Mucosa of stomach (tissue), 1 donor: ENCODE results near the gene SDR9C7.
"Not testable (repeated sequence)": the region's sequence is repeated elsewhere in the genome, so short reads cannot be mapped to it uniquely, and the experiment has no call there.

Experiments used
- H3K27me3 ChIP-seq: one replicate; pipeline ENCODE4 v1.7.0; 2013; ENCODE audit warnings: mild to moderate bottlenecking, low read length; ENCODE audit not compliant: control insufficient read depth, insufficient read depth
- H3K36me3 ChIP-seq: one replicate; pipeline ENCODE4 v1.7.0; 2013; ENCODE audit warnings: low read length; ENCODE audit not compliant: control insufficient read depth, insufficient read depth
- H3K4me1 ChIP-seq: one replicate; pipeline ENCODE4 v1.7.0; 2013; ENCODE audit warnings: mild to moderate bottlenecking, low read length; ENCODE audit not compliant: control insufficient read depth, insufficient read depth
- H3K4me3 ChIP-seq: one replicate; pipeline ENCODE4 v1.7.0; 2013; ENCODE audit warnings: low read length
- H3K9ac ChIP-seq: one replicate; pipeline ENCODE4 v1.7.0; 2013; ENCODE audit warnings: mild to moderate bottlenecking, low read length, moderate library complexity
- H3K9me3 ChIP-seq: one replicate; pipeline ENCODE4 v1.7.0; 2013; ENCODE audit warnings: mild to moderate bottlenecking, low read length, moderate library complexity; ENCODE audit not compliant: control insufficient read depth
- donor health status: Pancreatic carcinoma.

Gene SDR9C7

DNA sequence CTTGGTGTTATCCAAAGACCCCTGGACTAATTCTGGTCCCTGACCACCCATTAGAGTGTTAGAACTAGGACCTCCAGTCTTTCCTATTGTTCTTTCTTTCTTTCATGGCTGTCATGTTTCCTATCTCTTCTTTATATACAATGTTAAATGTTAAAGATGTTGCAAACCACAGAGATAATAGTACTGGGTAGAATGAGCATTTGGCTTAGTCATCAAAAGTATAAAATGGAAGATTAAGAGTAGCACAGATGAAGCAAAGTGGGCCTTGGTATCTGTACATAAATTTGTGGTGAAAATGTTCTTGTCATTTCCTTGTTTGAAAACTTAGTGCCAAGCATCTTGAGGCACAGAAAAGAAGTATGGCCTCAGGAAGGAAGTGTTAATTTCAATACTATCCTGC, 32.9 kb downstream of the SDR9C7 start:
- H3K4me3 ChIP-seq, H3K36me3 ChIP-seq, H3K9ac ChIP-seq, H3K27me3 ChIP-seq, H3K9me3 ChIP-seq, H3K4me1 ChIP-seq: not testable (repeated sequence)

DNA sequence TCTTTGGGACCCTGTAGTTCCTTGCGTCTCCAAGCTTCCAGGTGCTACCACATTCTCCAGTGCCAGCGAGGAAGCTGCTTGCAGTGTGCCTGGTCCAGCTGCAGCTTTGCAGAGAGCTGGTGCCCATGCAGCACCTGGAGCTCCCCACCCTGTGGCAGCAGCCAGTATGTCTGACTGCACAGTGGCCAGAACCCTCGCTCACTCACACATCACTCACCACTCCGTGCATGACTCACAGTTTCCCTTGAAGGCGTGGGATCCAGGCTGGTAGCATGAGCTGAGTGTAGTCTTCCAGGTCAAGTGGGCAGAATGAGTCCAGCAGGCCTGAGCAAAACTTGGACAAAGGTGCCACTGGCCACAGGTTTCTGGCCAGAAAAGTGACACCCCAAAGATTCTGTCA, 33.6 kb downstream of the SDR9C7 start:
- Histone ChIP-seq H3K4me3 (no peak overlapping the region), H3K36me3 (no peaks in the 10 kb centered on the region), H3K9me3 (no peaks in the 10 kb centered on the region), H3K27me3 (no peaks in the 10 kb centered on the region), H3K4me1 (no peaks in the 10 kb centered on the region), H3K9ac (no peak overlapping the region)

DNA sequence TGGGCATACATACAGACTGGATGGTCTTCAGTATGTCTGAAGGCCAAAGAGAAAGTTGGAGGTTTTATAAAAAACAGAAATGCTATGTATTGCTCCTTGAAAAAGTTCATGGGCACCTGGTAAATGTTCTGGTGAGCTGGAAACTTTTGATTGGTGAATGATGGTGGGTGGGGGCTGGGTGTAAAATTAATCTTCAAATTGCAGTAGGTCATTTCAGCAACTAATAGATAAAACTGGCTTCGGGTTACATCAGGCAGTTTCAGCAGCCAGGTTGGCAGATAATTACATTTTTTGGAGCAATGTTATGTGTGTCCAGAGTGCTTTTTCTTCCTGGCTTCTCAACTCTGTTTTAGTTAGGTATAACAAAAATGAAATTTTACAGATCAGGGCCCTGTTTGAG, 35.3 kb downstream of the SDR9C7 start:
- H3K9me3 ChIP-seq, result no peaks in the 10 kb centered on the region
- no peaks in the 10 kb centered on the region for H3K36me3 ChIP-seq
- no peaks in the 10 kb centered on the region for H3K27me3 ChIP-seq
- H3K9ac ChIP-seq, result no peak overlapping the region
- H3K4me3 ChIP-seq, result no peak overlapping the region
- H3K4me1 ChIP-seq, result no peaks in the 10 kb centered on the region

DNA sequence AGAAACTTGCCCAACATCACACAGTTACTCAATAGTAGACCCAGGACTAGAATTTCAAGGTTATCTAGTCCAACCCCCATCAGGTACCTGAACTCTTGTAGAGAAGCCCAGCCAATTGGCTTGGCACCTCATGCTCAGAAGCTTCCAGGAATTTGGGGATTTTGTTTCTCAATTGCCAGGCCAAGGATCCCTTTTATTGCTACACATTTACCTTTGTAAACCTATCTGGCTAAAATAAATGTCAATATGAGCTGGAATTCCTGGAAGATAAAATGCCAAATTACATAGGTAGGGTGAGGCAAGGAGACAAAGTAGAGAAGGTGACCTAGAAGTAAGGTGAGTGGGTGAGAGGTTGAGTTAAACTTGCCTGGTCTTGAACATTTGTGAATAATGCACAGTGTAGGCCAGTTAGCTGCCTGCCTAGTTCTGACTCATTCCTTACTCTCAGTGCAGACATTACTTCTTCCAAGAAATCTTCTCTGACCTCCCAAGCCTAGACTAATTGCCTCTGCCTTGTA, 36.3 kb downstream of the SDR9C7 start:
- Histone ChIP-seq H3K36me3 (no peaks in the 10 kb centered on the region), H3K4me3 (no peak overlapping the region), H3K9me3 (no peaks in the 10 kb centered on the region), H3K27me3 (no peaks in the 10 kb centered on the region), H3K9ac (no peak overlapping the region), H3K4me1 (no peaks in the 10 kb centered on the region)

DNA sequence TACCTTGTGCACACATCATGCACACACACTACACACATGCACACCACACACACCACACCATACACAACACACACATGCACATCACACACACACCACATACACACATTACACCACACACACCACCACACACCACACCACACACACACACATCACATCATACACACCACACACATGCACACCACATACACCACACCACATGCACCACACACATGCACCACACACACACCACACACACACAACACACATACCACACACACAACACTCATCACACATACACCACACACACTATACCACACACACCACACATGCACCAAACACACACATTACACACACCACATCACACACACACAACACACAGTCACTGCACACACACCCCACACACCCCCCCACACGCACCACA, 38.1 kb downstream of the SDR9C7 start:
- Histone ChIP-seq H3K9me3 (no peaks in the 10 kb centered on the region), H3K27me3 (no peaks in the 10 kb centered on the region), H3K4me1 (no peaks in the 10 kb centered on the region), H3K36me3 (no peaks in the 10 kb centered on the region), H3K4me3 (no peak overlapping the region), H3K9ac (no peak overlapping the region)

DNA sequence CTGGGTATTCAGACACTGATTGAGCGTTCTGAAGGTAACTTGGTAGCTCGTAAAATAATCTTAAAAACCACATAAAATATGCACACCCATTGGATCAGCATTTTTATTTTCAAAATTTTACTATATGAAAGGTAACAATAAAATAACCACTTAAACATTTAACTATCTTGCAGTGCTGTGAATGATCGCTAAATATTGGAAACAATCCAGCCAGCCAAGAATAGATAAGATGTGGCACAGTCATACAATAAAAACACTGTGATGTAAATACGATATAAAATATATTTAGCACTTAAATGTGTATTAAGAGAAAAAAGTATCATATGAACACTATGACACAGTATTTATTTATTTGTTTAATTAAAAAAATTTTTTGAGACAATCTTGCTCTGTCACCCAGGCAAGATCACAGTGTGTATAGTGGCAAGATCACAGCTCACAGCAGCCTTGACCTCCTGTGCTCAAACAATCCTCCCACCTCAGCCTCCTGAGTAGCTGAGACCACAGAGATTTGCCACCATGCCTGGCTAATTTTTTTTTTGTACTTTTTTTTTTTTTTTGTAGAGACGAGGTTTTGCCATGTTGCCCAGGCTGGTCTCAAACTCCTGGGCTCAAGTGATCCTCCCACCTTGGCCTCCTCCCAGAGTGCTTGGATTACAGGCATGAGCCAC, 39.4 kb downstream of the SDR9C7 start:
- H3K4me3 ChIP-seq, result no peak overlapping the region
- no peaks in the 10 kb centered on the region for H3K27me3 ChIP-seq
- no peak overlapping the region for H3K9ac ChIP-seq
- no peaks in the 10 kb centered on the region for H3K4me1 ChIP-seq
- no peaks in the 10 kb centered on the region for H3K9me3 ChIP-seq
- no peaks in the 10 kb centered on the region for H3K36me3 ChIP-seq

DNA sequence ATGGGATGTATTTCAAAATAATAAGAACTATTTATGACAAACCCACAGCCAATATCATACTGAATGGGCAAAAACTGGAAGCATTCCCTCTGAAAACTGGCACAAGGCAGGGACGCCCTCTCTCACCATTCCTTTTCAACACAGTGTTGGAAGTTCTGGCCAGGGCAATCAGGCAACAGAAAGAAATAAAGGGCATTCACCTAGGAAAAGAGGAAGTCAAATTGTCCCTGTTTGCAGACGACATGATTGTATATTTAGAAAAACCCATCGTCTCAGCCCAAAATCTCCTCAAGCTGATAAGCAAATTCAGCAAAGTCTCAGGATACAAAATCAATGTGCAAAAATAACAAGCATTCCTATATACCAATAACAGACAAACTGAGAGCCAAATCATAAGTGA, 42.3 kb downstream of the SDR9C7 start:
- H3K4me3 ChIP-seq, H3K27me3 ChIP-seq, H3K36me3 ChIP-seq, H3K4me1 ChIP-seq, H3K9me3 ChIP-seq, H3K9ac ChIP-seq: not testable (repeated sequence)

DNA sequence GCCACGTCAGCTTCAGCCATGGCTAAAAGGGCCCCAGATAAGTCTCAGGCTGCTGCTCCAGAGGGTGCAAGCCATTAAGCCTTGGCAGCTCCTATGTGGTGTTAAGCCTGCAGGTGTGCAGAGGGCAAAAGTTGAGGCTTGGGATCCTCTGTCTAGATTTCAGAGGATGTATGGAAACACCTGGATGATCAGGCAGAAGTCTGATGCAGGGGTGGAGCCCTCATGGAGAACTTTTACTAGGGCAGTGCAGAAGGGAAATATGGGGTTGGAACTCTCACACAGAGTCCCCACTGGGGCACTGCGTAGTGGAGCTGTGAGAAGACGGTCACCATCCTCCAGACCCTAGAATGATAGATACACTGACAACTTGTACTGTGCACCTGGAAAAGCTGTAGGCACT, 47.9 kb downstream of the SDR9C7 start:
- H3K36me3 ChIP-seq, result no peaks in the 10 kb centered on the region
- H3K4me1 ChIP-seq, result no peaks in the 10 kb centered on the region
- H3K4me3 ChIP-seq, result no peak overlapping the region
- H3K27me3 ChIP-seq, result no peaks in the 10 kb centered on the region
- H3K9ac ChIP-seq, result no peak overlapping the region
- H3K9me3 ChIP-seq, result no peaks in the 10 kb centered on the region

DNA sequence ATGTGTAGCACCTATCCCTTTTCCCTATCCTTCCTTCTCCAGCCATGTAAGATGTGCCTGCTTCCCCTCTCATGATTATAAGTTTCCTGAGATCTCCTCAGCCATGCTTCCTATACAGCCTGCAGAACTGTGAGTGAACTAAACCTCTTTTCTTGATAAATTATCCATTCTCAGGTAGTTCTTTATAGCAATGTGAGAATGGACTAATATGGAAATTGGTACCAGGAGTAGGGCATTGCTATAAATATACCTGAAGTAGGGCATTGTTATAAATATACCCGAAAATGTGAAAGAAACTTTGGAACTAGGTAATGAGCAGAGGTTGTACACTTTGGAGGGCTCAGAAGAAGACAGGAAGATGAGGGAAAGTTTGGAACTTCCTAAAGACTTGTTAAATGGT, 48.9 kb downstream of the SDR9C7 start:
- H3K36me3 ChIP-seq, result no peaks in the 10 kb centered on the region
- no peaks in the 10 kb centered on the region for H3K9me3 ChIP-seq
- no peaks in the 10 kb centered on the region for H3K27me3 ChIP-seq
- no peak overlapping the region for H3K4me3 ChIP-seq
- H3K4me1 ChIP-seq, result no peaks in the 10 kb centered on the region
- no peak overlapping the region for H3K9ac ChIP-seq

DNA sequence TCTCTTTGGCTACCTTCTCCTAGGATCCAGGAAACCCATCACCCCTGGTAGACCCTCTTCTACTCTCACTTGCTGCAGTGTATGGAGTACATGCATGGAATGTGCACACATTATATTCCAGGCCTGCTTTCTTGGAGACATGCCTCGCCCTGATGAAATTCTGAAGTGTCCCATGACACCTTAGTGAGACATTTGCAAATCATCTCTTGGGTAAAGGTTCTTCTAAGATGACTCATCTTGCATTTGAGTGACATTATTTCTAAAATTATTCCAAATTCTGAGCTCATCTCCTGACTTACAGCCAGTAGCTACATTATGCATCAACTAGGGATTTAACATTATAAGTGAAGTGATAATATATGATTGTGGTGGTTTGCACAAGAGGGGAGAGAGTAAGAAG, 49.8 kb downstream of the SDR9C7 start:
- no peak overlapping the region for H3K9ac ChIP-seq
- H3K4me3 ChIP-seq, result no peak overlapping the region
- no peaks in the 10 kb centered on the region for H3K36me3 ChIP-seq
- H3K4me1 ChIP-seq, result no peaks in the 10 kb centered on the region
- H3K27me3 ChIP-seq, result no peaks in the 10 kb centered on the region
- no peaks in the 10 kb centered on the region for H3K9me3 ChIP-seq

DNA sequence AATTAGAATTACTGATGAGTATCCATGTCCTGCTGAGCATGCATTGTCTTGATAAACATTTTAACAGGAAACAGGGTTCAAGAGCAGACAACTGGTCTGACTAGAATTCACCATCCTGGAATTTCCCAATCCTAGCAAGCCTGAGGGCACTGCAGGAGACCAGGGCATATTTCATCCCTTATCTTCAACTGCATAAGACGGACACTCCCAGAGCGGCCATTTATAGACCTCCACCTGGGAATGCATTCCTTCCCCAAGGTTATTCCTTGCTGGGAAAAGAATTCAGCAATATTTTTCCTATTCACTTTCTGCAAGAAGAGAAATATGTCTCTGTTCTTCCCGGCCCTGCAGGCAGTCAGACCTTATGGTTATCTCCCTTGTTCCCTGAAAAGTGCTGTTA, 51.8 kb downstream of the SDR9C7 start:
- not testable (repeated sequence) for H3K4me3 ChIP-seq, H3K9ac ChIP-seq, H3K4me1 ChIP-seq, H3K27me3 ChIP-seq, H3K36me3 ChIP-seq, H3K9me3 ChIP-seq

DNA sequence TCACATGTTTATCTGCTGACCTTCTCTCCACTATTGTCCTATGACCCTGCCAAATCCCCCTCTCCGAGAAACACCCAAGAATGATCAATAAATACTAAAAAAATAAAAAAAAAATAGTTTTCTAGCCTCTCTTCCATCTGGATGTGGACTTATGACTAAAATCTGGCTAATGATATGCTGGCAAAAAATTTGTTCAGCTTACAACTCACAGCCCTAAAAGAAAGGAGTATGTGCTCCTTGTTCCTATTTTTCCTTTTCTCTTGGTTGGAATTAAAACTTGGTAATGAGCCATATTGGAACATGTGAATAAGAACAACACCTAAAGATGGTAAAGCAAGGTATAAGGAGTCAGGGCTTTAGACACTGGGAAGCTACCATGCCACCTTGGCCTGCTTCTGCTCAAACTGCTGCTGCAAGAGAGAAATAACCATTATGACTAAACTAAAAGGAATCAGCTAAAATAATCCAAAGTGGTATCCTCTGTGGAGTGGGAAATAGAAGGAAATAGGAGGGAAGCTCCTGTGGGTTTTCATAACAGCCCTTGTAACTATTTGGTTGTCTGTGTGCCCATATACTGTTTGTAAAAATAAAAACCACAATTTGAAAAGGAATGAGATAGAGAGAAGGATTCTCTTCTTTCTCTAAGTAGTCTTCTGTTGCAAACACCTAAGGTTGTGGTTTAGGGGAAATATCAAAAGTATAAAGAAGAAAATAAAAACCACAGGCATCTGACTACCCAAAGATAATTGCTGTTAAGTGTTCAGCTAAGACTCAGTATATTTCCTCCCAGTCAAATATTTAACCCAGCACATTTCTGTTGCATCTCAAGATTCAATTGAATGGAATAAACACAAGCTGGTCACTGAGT, 53.8 kb downstream of the SDR9C7 start:
- H3K4me3 ChIP-seq, result no peak overlapping the region

More for the DNA sequence above, 53.8 kb downstream of the SDR9C7 start:
- Histone ChIP-seq H3K9me3 (no peaks in the 10 kb centered on the region), H3K4me1 (no peaks in the 10 kb centered on the region), H3K27me3 (no peaks in the 10 kb centered on the region), H3K9ac (no peak overlapping the region), H3K36me3 (no peaks in the 10 kb centered on the region)
